Hepatocyte (in vitro differentiated cells): Measurements from ENCODE around the gene SH3BGRL. TPM values are rescaled to one million over a fixed set of nuclear protein-coding genes. Genes with fewer than 3 reads are reported as not detected.

Experiments
- DNase-seq: peaks from one replicate; pipeline ENCODE4 v3.0.0-alpha.2; 2016; ENCODE audit warnings: low spot score
- H2AFZ ChIP-seq: fragments of 200-600 bp; sonication (generic); 2 replicates; pipeline ENCODE4 v1.6.0; 2016; ENCODE audit warnings: antibody characterized with exemption, mild to moderate bottlenecking
- H3K27ac ChIP-seq: fragments of 200-600 bp; sonication (generic); 2 replicates; pipeline ENCODE4 v1.5.1; 2016; ENCODE audit warnings: mild to moderate bottlenecking
- H3K27me3 ChIP-seq: fragments of 200-600 bp; sonication (generic); 2 replicates; pipeline ENCODE4 v1.6.1; 2016
- H3K36me3 ChIP-seq: fragments of 200-600 bp; sonication (generic); replicated peaks from 2 replicates; pipeline ENCODE4 v1.5.1; 2016; ENCODE audit warnings: low read depth; ENCODE audit not compliant: insufficient read depth
- H3K4me1 ChIP-seq: fragments of 200-600 bp; sonication (generic); 2 replicates; pipeline ENCODE4 v1.5.1; 2016; ENCODE audit warnings: mild to moderate bottlenecking, moderate library complexity; ENCODE audit not compliant: insufficient read depth
- H3K4me2 ChIP-seq: fragments of 200-600 bp; sonication (generic); 2 replicates; pipeline ENCODE4 v1.6.0; 2016
- H3K4me3 ChIP-seq: fragments of 200-600 bp; sonication (generic); 2 replicates; pipeline ENCODE4 v1.5.1; 2016; ENCODE audit warnings: mild to moderate bottlenecking
- H3K79me2 ChIP-seq: fragments of 200-600 bp; sonication (generic); 2 replicates; pipeline ENCODE4 v1.6.0; 2017; ENCODE audit warnings: mild to moderate bottlenecking
- H3K9me2 ChIP-seq: fragments of 200-600 bp; sonication (generic); replicated peaks from 2 replicates; pipeline ENCODE4 v1.6.0; 2017; ENCODE audit warnings: mild to moderate bottlenecking; ENCODE audit not compliant: insufficient read depth
- H3K9me3 ChIP-seq: fragments of 200-600 bp; sonication (generic); 2 replicates; pipeline ENCODE4 v1.5.1; 2016; ENCODE audit warnings: low read depth, mild to moderate bottlenecking
- H4K20me1 ChIP-seq: fragments of 200-600 bp; sonication (generic); 2 replicates; pipeline ENCODE4 v1.6.0; 2016; ENCODE audit warnings: mild to moderate bottlenecking; ENCODE audit not compliant: insufficient read depth, poor library complexity, severe bottlenecking
- EZH2 ChIP-seq: fragments of 200-600 bp; sonication (generic); IDR thresholded peaks from 2 replicates; pipeline ENCODE4 v1.6.1; 2016; ENCODE audit warnings: antibody characterized with exemption, mild to moderate bottlenecking, borderline replicate concordance
- EZH2phosphoT487 ChIP-seq: fragments of 200-600 bp; sonication (generic); IDR thresholded peaks from one replicate; pipeline ENCODE4 v1.6.1; 2018; ENCODE audit warnings: antibody characterized with exemption, mild to moderate bottlenecking, low read depth, moderate library complexity; ENCODE audit not compliant: unreplicated experiment, severe bottlenecking
- WGBS: methylation state at CpG from one replicate; pipeline ENCODE4 v1.1.6; 2016; ENCODE audit warnings: low lambda C conversion rate; ENCODE audit errors: missing lambda C conversion rate; 5-methylcytosine and 5-hydroxymethylcytosine counted together
- polyA plus RNA-seq: library from polyadenylated mRNA; unstranded; fragments of >200 nt; fragmentation: Nextera tagmentation; extraction: Ambion mirVana; gene quantifications from 2 replicates; pipeline ENCODE4 v1.2.1, GENCODE V29; 2016
- total RNA-seq: library from RNA; depleted of rRNA; stranded (reverse); fragments of >200 nt; gene quantifications from 2 replicates; pipeline ENCODE4 v1.2.3, GENCODE V29; 2014
- TF ChIP-seq, protein P1 (sequence below): fragments of 200-600 bp; sonication (generic); IDR thresholded peaks from 2 replicates; pipeline ENCODE4 v1.5.1; 2016; ENCODE audit warnings: antibody characterized with exemption, mild to moderate bottlenecking; ENCODE audit not compliant: poor library complexity

Gene SH3BGRL
- total and polyA plus RNA-seq, 2 experiments from 2014 or later = 72.3 to 110 TPM

DNA sequence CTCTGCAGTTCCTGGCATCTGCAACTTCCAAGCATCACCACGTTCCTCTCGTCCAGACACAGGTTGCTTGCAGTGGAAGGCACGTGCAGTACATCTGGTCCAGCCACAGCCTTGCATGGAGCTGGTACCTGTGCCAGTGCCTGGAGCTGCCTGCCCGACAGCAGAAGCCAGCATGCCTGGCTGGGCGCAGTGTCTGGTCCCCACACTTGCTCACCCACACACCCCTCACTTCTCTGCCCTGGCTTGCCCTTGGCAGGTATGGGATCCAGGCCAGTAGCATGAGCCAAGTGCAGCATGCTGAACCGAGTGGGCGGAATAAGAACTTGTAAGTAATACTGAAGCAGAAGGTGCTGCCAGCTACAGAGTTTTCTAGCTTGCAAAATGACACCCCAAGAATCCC is 39.9 kb downstream of the SH3BGRL start:
- Histone ChIP-seq H3K4me2 (no peak overlapping the region), H3K9me2 (no peaks in the 10 kb centered on the region), H3K9me3 (no peaks in the 10 kb centered on the region), H3K79me2 (no peaks in the 10 kb centered on the region), H4K20me1 (no peaks in the 10 kb centered on the region), H3K27me3 (no peaks in the 10 kb centered on the region), H3K4me3 (no peak overlapping the region), H3K4me1 (no peaks in the 10 kb centered on the region), H3K27ac (no peak overlapping the region), H2AFZ (no peak overlapping the region), H3K36me3 (no peaks in the 10 kb centered on the region)
- DNase-seq = no peak
- TF ChIP-seq, protein P1, sequence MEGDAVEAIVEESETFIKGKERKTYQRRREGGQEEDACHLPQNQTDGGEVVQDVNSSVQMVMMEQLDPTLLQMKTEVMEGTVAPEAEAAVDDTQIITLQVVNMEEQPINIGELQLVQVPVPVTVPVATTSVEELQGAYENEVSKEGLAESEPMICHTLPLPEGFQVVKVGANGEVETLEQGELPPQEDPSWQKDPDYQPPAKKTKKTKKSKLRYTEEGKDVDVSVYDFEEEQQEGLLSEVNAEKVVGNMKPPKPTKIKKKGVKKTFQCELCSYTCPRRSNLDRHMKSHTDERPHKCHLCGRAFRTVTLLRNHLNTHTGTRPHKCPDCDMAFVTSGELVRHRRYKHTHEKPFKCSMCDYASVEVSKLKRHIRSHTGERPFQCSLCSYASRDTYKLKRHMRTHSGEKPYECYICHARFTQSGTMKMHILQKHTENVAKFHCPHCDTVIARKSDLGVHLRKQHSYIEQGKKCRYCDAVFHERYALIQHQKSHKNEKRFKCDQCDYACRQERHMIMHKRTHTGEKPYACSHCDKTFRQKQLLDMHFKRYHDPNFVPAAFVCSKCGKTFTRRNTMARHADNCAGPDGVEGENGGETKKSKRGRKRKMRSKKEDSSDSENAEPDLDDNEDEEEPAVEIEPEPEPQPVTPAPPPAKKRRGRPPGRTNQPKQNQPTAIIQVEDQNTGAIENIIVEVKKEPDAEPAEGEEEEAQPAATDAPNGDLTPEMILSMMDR = no peak
- TF ChIP-seq EZH2 (no peak), EZH2phosphoT487 (no peak)
- WGBS = 82% methylated on average over 7 of the region's 7 CpGs

DNA sequence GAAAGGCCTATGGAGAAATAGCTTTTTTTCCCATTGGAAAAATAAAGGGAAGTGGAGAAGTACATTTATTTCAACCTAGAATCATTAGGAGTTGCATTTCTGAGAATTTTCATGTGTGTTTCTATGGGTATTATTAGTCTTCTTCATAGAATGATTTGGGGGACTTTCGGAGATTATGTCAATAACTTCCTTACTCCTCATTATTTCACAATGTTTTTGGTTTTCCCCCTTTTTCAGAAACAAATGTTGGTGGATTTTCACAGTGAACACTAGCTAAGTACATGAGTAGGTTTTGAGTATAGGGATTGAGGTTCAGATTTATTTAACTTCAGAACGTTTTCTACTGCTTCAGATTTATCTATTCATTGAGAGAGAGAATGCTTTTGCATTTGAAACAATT is 54.0 kb downstream of the SH3BGRL start:
- DNase-seq = no peak
- WGBS = 54% methylated on average over 2 of the region's 2 CpGs
- H4K20me1 ChIP-seq = no peaks in the 10 kb centered on the region
- H3K9me3 ChIP-seq = no peaks in the 10 kb centered on the region
- H3K27me3 ChIP-seq = no peaks in the 10 kb centered on the region
- no peak overlapping the region for H3K27ac ChIP-seq
- TF ChIP-seq, protein P1 = no peak
- TF ChIP-seq EZH2 = no peak
- TF ChIP-seq EZH2phosphoT487 = no peak
- no peak overlapping the region for H2AFZ ChIP-seq
- H3K4me1 ChIP-seq = peaks cover 5% of the 10 kb centered on the region
- H3K9me2 ChIP-seq = no peaks in the 10 kb centered on the region
- H3K36me3 ChIP-seq = no peaks in the 10 kb centered on the region
- H3K79me2 ChIP-seq = peaks cover 3% of the 10 kb centered on the region
- H3K4me2 ChIP-seq = no peak overlapping the region
- H3K4me3 ChIP-seq = no peak overlapping the region

DNA sequence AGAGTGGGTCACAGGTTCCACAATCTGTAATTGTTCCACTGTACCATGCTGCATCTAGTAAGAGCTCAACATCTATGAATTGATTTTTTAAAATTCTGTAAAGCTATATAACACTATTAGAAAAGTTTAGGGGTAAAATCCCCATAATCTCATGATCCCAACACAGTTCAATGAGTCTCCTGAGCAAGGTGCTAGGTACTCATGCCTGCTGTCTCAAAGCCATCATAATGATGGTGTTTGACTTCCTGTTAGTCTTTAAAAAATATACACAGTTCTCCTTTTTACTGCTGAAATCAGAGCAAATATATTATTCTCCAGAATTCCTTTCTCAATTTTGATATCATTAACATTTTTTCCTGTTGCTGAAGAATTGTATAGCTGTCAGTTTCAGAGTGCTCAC is 55.9 kb downstream of the SH3BGRL start:
- no peak overlapping the region for H2AFZ ChIP-seq
- no peaks in the 10 kb centered on the region for H3K9me2 ChIP-seq
- H3K27me3 ChIP-seq = no peaks in the 10 kb centered on the region
- DNase-seq = no peak
- no peaks in the 10 kb centered on the region for H3K36me3 ChIP-seq
- H3K4me2 ChIP-seq = no peak overlapping the region
- no peak overlapping the region for H3K27ac ChIP-seq
- no peak overlapping the region for H3K4me3 ChIP-seq
- H4K20me1 ChIP-seq = no peaks in the 10 kb centered on the region
- H3K9me3 ChIP-seq = no peaks in the 10 kb centered on the region
- H3K4me1 ChIP-seq = peaks cover 5% of the 10 kb centered on the region
- peaks cover 3% of the 10 kb centered on the region for H3K79me2 ChIP-seq
- TF ChIP-seq, protein P1 = no peak
- no peak for TF ChIP-seq EZH2
- no peak for TF ChIP-seq EZH2phosphoT487
